Ishikawa (cell line): ENCODE measurements around the gene TBX1.

Experiments used
- CEBPB ChIP-seq: IDR thresholded peaks from 2 replicates; pipeline ENCODE4 v1.6.1; 2012
- EGR1 ChIP-seq: IDR thresholded peaks from 2 replicates; pipeline ENCODE4 v1.6.1; 2012
- EP300 ChIP-seq: IDR thresholded peaks from 2 replicates; pipeline ENCODE4 v1.6.1; 2012; ENCODE audit warnings: borderline replicate concordance
- FOXM1 ChIP-seq: IDR thresholded peaks from 2 replicates; pipeline ENCODE4 v1.6.1; 2012; ENCODE audit warnings: low read depth, borderline replicate concordance
- MAX ChIP-seq: IDR thresholded peaks from 2 replicates; pipeline ENCODE4 v1.6.1; 2012
- NFIC ChIP-seq: IDR thresholded peaks from 2 replicates; pipeline ENCODE4 v1.6.1; 2012
- RAD21 ChIP-seq: IDR thresholded peaks from 2 replicates; pipeline ENCODE4 v1.6.1; 2012; ENCODE audit warnings: low read depth
- TAF1 ChIP-seq: IDR thresholded peaks from 2 replicates; pipeline ENCODE4 v1.6.1; 2012; ENCODE audit warnings: low read depth, mild to moderate bottlenecking
- YY1 ChIP-seq: IDR thresholded peaks from 2 replicates; pipeline ENCODE4 v1.6.1; 2012; ENCODE audit warnings: low read depth
- ZBTB7A ChIP-seq: IDR thresholded peaks from 2 replicates; pipeline ENCODE4 v1.6.1; 2012; ENCODE audit warnings: low read depth
- TF ChIP-seq, protein P1 (sequence below): IDR thresholded peaks from 2 replicates; pipeline ENCODE4 v1.6.1; 2012
- TF ChIP-seq, protein P2 (sequence below): IDR thresholded peaks from 2 replicates; pipeline ENCODE4 v1.6.1; 2012; ENCODE audit warnings: low read depth, mild to moderate bottlenecking

DNA sequence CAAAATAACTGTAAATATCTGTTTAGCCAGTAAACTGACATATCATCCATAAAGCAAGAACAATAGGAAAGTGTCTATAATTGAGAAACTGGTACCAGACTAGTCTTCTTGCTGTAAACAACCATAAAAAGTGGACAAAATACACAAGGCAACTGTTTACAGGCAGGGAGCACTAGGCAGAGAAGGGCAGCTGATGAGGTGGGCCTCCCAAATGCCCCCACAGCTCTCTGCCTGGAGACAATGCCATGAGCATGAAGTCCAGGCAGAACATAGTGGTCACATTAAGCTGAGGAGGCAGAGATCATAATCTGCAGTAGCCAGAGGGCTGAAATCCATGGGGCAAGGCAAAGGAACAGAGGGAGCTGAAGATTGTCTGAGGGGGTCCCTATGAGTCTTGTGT lies 30.7 kb downstream of the TBX1 start:
- TF ChIP-seq RAD21 (no peak), MAX (no peak), FOXM1 (no peak), EP300 (no peak), CEBPB (no peak), TAF1 (no peak), NFIC (no peak), YY1 (no peak), EGR1 (no peak), ZBTB7A (no peak)
- TF ChIP-seq, protein P1, sequence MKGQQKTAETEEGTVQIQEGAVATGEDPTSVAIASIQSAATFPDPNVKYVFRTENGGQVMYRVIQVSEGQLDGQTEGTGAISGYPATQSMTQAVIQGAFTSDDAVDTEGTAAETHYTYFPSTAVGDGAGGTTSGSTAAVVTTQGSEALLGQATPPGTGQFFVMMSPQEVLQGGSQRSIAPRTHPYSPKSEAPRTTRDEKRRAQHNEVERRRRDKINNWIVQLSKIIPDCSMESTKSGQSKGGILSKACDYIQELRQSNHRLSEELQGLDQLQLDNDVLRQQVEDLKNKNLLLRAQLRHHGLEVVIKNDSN: no peak
- TF ChIP-seq, protein P2, sequence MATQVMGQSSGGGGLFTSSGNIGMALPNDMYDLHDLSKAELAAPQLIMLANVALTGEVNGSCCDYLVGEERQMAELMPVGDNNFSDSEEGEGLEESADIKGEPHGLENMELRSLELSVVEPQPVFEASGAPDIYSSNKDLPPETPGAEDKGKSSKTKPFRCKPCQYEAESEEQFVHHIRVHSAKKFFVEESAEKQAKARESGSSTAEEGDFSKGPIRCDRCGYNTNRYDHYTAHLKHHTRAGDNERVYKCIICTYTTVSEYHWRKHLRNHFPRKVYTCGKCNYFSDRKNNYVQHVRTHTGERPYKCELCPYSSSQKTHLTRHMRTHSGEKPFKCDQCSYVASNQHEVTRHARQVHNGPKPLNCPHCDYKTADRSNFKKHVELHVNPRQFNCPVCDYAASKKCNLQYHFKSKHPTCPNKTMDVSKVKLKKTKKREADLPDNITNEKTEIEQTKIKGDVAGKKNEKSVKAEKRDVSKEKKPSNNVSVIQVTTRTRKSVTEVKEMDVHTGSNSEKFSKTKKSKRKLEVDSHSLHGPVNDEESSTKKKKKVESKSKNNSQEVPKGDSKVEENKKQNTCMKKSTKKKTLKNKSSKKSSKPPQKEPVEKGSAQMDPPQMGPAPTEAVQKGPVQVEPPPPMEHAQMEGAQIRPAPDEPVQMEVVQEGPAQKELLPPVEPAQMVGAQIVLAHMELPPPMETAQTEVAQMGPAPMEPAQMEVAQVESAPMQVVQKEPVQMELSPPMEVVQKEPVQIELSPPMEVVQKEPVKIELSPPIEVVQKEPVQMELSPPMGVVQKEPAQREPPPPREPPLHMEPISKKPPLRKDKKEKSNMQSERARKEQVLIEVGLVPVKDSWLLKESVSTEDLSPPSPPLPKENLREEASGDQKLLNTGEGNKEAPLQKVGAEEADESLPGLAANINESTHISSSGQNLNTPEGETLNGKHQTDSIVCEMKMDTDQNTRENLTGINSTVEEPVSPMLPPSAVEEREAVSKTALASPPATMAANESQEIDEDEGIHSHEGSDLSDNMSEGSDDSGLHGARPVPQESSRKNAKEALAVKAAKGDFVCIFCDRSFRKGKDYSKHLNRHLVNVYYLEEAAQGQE: no peak
